HUES6 (cell line): ENCODE measurements around the gene RCC2.

ENCODE experiments used
- H3K27ac ChIP-seq: 2 replicates; pipeline ENCODE4 v1.7.0; 2013; ENCODE audit warnings: low read depth, mild to moderate bottlenecking, low read length, inconsistent platforms
- H3K27me3 ChIP-seq: 2 replicates; pipeline ENCODE4 v1.6.1; 2013; ENCODE audit warnings: low read length; ENCODE audit not compliant: control insufficient read depth, insufficient read depth
- H3K36me3 ChIP-seq: 2 replicates; pipeline ENCODE4 v1.6.1; 2013; ENCODE audit warnings: low read length; ENCODE audit not compliant: control insufficient read depth, insufficient read depth
- H3K4me1 ChIP-seq: 2 replicates; pipeline ENCODE4 v1.6.1; 2013; ENCODE audit warnings: low read length; ENCODE audit not compliant: control insufficient read depth, insufficient read depth
- H3K4me3 ChIP-seq: 2 replicates; pipeline ENCODE4 v1.5.1; 2013; ENCODE audit warnings: low read depth, low read length
- H3K9ac ChIP-seq: one replicate; pipeline ENCODE4 v1.6.1; 2013; ENCODE audit warnings: mild to moderate bottlenecking, low read length
- H3K9me3 ChIP-seq: 2 replicates; pipeline ENCODE4 v1.6.1; 2013; ENCODE audit warnings: low read depth, low read length; ENCODE audit not compliant: control insufficient read depth, insufficient read depth

Gene RCC2

GRCh38 chr1:17401841-17402240 lies 37.6 kb downstream of the RCC2 start:
- H3K27ac ChIP-seq = no peak overlapping the region
- H3K9me3 ChIP-seq = no peaks in the 10 kb centered on the region
- H3K36me3 ChIP-seq = peaks cover 9% of the 10 kb centered on the region
- peaks cover 28% of the 10 kb centered on the region for H3K4me1 ChIP-seq
- no peaks in the 10 kb centered on the region for H3K27me3 ChIP-seq
- H3K4me3 ChIP-seq = no peak overlapping the region
- H3K9ac ChIP-seq = no peak overlapping the region

GRCh38 chr1:17400725-17401341 lies 38.6 kb downstream of the RCC2 start:
- Histone ChIP-seq H3K4me1 (peaks cover 26% of the 10 kb centered on the region), H3K27me3 (no peaks in the 10 kb centered on the region), H3K9ac (no peak overlapping the region), H3K4me3 (no peak overlapping the region), H3K27ac (no peak overlapping the region), H3K36me3 (peaks cover 3% of the 10 kb centered on the region), H3K9me3 (no peaks in the 10 kb centered on the region)

- no peak overlapping the region for H3K9ac ChIP-seq
- H3K9me3 ChIP-seq = no peaks in the 10 kb centered on the region
- H3K4me1 ChIP-seq = peaks cover 14% of the 10 kb centered on the region
- H3K27ac ChIP-seq = no peak overlapping the region
- no peaks in the 10 kb centered on the region for H3K36me3 ChIP-seq
- no peak overlapping the region for H3K4me3 ChIP-seq
- no peaks in the 10 kb centered on the region for H3K27me3 ChIP-seq
Observed at GRCh38 chr1:17397910-17398695, 41.4 kb downstream of the RCC2 start.

DNA sequence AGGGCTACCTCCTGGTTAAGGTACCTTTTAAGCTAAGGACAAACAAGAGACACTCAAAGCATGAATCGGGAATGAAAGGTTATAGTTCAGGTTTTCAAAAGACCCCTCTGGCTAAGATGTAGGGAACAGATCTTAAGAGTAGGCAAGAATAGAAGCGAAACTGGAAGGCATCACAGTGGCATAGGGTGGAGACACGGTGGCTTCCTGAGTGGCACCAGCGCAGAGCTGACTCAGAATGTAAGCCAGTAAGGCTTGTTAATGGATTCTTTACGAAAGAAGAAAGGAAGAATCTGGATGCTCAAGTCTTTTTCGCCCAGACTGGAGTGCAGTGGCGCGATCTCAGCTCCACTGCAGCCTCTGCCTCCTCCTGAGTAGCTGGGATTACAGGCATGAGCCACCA lies 46.2 kb downstream of the RCC2 start:
- no peaks in the 10 kb centered on the region for H3K36me3 ChIP-seq
- H3K9ac ChIP-seq = no peak overlapping the region
- H3K27me3 ChIP-seq = no peaks in the 10 kb centered on the region
- H3K4me3 ChIP-seq = no peak overlapping the region
- no peaks in the 10 kb centered on the region for H3K9me3 ChIP-seq
- H3K27ac ChIP-seq = no peak overlapping the region
- no peaks in the 10 kb centered on the region for H3K4me1 ChIP-seq

- Histone ChIP-seq H3K36me3 (no peaks in the 10 kb centered on the region), H3K9me3 (no peaks in the 10 kb centered on the region), H3K4me3 (no peak overlapping the region), H3K4me1 (no peaks in the 10 kb centered on the region), H3K27ac (no peak overlapping the region), H3K9ac (no peak overlapping the region), H3K27me3 (no peaks in the 10 kb centered on the region)
Observed at GRCh38 chr1:17392199-17392740, 47.2 kb downstream of the RCC2 start.

DNA sequence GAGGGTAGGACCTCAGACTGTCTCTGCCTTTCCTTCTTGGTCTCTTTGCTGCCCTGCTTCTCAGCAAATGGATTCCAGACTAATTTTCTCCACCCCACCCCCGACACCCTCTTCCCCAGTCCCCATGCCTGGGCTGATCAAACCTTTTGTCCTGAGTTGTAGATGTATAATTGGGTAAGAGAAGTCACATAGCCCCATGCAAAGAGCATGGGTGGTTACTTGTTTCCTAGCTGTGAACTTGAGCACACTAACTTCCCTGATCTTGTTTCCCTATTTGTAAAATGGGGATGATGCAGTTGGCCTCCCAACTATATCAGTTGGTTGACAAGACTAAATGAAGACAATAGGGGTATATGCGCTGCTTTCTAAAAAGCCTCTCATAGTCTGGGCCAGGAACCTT lies 58.3 kb downstream of the RCC2 start:
- H3K4me1 ChIP-seq = peaks cover 15% of the 10 kb centered on the region
- H3K9me3 ChIP-seq = no peaks in the 10 kb centered on the region
- H3K36me3 ChIP-seq = no peaks in the 10 kb centered on the region
- no peak overlapping the region for H3K27ac ChIP-seq
- H3K9ac ChIP-seq = no peak overlapping the region
- no peaks in the 10 kb centered on the region for H3K27me3 ChIP-seq
- H3K4me3 ChIP-seq = no peak overlapping the region

GRCh38 chr1:17377325-17377953 lies 62.0 kb downstream of the RCC2 start:
- Histone ChIP-seq H3K4me1 (peaks cover 15% of the 10 kb centered on the region), H3K4me3 (no peak overlapping the region), H3K27me3 (no peaks in the 10 kb centered on the region), H3K36me3 (no peaks in the 10 kb centered on the region), H3K9me3 (no peaks in the 10 kb centered on the region), H3K9ac (no peak overlapping the region), H3K27ac (no peak overlapping the region)

GRCh38 chr1:17375651-17376050 lies 63.8 kb downstream of the RCC2 start:
- no peak overlapping the region for H3K4me3 ChIP-seq
- no peaks in the 10 kb centered on the region for H3K9me3 ChIP-seq
- no peaks in the 10 kb centered on the region for H3K27me3 ChIP-seq
- H3K9ac ChIP-seq = no peak overlapping the region
- H3K27ac ChIP-seq = no peak overlapping the region
- no peaks in the 10 kb centered on the region for H3K36me3 ChIP-seq
- H3K4me1 ChIP-seq = peaks cover 15% of the 10 kb centered on the region

DNA sequence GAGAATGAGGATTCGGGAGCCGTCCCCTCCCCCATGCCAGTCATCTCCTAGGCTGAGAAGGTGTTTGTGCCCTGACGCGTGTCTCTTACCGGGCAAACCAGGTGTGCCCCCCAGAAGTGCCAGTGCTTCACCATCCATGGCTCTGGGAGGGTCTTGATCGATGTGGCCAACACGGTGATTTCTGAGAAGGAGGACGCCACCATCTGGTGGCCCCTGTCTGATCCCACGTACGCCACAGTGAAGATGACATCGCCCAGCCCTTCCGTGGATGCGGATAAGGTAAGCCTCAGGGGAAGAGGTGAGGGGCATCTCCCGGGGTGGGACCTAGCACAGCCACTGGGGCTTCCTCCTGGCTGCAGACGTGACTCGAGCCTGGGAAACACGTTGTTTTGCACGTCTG lies 66.5 kb downstream of the RCC2 start:
- Histone ChIP-seq H3K27ac (no peak overlapping the region), H3K27me3 (no peaks in the 10 kb centered on the region), H3K4me3 (no peak overlapping the region), H3K36me3 (no peaks in the 10 kb centered on the region), H3K9me3 (no peaks in the 10 kb centered on the region), H3K4me1 (peaks cover 26% of the 10 kb centered on the region), H3K9ac (no peak overlapping the region)

GRCh38 chr1:17371896-17372295 lies 67.6 kb downstream of the RCC2 start, which contains the start of gene PADI6:
TSS of gene PADI6 (plus strand) at chr1:17372196. CDS start at chr1:17372246, 50 bp downstream.
- peaks cover 16% of the 10 kb centered on the region for H3K4me1 ChIP-seq
- H3K36me3 ChIP-seq = no peaks in the 10 kb centered on the region
- H3K9ac ChIP-seq = no peak within 1 kb of the TSS
- no peaks in the 10 kb centered on the region for H3K9me3 ChIP-seq
- H3K27me3 ChIP-seq = no peaks in the 10 kb centered on the region
- H3K4me3 ChIP-seq = no peak within 1 kb of the TSS
- H3K27ac ChIP-seq = no peak within 1 kb of the TSS

GRCh38 chr1:17370618-17371017 lies 68.9 kb downstream of the RCC2 start:
- no peak overlapping the region for H3K4me3 ChIP-seq
- 0 out of 2 replicates have a peak, but pooled peaks cover 4% of the 10 kb centered on the region for H3K27me3 ChIP-seq
- no peak overlapping the region for H3K27ac ChIP-seq

More at GRCh38 chr1:17370618-17371017, 68.9 kb downstream of the RCC2 start:
- peaks cover 13% of the 10 kb centered on the region for H3K4me1 ChIP-seq
- no peaks in the 10 kb centered on the region for H3K36me3 ChIP-seq
- H3K9me3 ChIP-seq = no peaks in the 10 kb centered on the region
- H3K9ac ChIP-seq = no peak overlapping the region
